ENCODE results near the gene FSD1. TPM values are rescaled to one million over a fixed set of nuclear protein-coding genes. Genes with fewer than 3 reads are reported as not detected.
"Not testable (repeated sequence)": the region's sequence is repeated elsewhere in the genome, so short reads cannot be mapped to it uniquely, and the experiment has no call there.

The FSD1 gene
- total and polyA plus RNA-seq, 10 donors: 0.80 to 6.6 (median 2.2) TPM

DNA sequence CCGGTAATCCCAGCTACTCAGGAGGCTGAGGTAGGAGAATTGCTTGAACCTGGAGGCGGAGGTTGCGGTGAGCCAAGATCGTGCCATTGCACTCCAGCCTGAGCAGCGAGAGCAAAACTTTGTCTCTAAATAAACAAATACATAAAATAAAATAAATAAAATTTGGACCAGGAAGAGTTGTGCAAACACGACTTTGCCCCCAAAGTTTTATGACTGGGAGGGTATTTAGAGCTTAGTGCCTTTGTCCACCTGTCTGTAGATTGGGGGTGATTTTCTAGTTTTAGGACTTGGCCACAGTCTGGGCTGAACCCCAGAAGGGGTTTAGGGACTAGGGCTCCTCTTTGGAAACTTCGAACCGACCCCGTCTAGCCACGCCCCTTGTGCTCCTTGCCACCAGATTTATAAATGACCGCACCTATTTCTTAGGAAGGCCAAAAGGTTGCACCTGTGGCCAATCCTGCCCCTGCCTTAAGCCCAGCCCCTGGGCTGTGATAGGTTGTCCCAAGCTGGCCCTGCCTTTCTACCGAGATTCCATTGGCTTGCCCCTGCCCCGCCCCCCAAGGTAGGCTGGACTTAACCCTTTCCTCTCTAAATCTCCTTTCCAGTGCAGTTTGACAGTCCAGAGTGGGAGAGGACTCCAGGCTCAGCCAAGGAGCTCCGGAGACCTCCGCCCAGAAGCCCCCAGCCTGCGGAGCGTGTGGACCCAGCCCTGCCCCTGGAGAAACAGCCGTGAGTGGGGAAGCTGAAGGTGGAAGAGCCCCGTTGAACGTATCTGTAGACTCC lies 20.0 kb upstream of the FSD1 start:
- Histone ChIP-seq H3K9me3 (no peaks in the 10 kb centered on the region), H3K27ac (no peak overlapping the region), H3K36me3 (no peaks in the 10 kb centered on the region), H3K4me1 (peaks cover 6 to 11% (median 7%) of the 10 kb centered on the region in 6 donors), H3K4me3 (no peak overlapping the region), H3K27me3 (replicated peaks in 1 of 7) (peaks cover 9 to 92% (median 43%) of the 10 kb centered on the region in 7 donors)
- WGBS, 5 donors: 57 to 62% (median 60%) methylated on average over 20 of the region's 20 CpGs
- no peak for DNase-seq
- TF ChIP-seq POLR2A (IDR thresholded peaks at IDR 0.05) (no peak), POLR2AphosphoS5 (IDR thresholded peaks at IDR 0.05) (no peak)
- TF ChIP-seq, protein P1, sequence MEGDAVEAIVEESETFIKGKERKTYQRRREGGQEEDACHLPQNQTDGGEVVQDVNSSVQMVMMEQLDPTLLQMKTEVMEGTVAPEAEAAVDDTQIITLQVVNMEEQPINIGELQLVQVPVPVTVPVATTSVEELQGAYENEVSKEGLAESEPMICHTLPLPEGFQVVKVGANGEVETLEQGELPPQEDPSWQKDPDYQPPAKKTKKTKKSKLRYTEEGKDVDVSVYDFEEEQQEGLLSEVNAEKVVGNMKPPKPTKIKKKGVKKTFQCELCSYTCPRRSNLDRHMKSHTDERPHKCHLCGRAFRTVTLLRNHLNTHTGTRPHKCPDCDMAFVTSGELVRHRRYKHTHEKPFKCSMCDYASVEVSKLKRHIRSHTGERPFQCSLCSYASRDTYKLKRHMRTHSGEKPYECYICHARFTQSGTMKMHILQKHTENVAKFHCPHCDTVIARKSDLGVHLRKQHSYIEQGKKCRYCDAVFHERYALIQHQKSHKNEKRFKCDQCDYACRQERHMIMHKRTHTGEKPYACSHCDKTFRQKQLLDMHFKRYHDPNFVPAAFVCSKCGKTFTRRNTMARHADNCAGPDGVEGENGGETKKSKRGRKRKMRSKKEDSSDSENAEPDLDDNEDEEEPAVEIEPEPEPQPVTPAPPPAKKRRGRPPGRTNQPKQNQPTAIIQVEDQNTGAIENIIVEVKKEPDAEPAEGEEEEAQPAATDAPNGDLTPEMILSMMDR (IDR thresholded peaks at IDR 0.05 in 8 of 11, conservative IDR thresholded peaks at IDR 0.05 in 3 of 11): no peak
- intact Hi-C loops (cut with DNase I; ENCODE audit: low total_unique reads): no loop called here

DNA sequence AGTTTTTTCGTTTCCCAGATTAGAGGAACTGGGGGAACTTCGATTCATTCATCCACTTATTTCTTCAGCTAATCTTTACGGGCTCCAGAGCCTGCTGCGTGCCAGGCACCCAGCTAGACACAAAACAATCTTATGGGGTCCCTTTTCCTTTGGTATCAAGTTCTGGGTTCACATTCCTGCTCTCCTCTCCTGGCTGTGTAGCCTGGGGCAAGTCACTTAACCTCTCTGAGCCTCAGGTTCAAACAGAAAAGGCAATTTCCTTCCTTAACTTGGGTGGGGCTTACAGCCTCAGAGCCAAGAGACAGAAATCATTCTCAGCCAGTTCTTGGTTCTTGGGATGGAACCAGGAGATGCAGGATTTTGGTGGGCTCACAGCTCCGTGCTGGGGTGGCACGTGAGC lies 19.4 kb upstream of the FSD1 start:
- Histone ChIP-seq H3K4me1 (peaks cover 0 to 5% (median under 1%) of the 10 kb centered on the region in 6 donors), H3K36me3 (no peaks in the 10 kb centered on the region), H3K9me3 (no peaks in the 10 kb centered on the region), H3K27me3 (replicated peaks in 1 of 7) (peaks cover 5 to 86% (median 37%) of the 10 kb centered on the region in 7 donors), H3K4me3 (no peak overlapping the region), H3K27ac (no peak overlapping the region)
- TF ChIP-seq, protein P1 (IDR thresholded peaks at IDR 0.05 in 8 of 11, conservative IDR thresholded peaks at IDR 0.05 in 3 of 11): no peak
- TF ChIP-seq POLR2A (IDR thresholded peaks at IDR 0.05) (no peak), POLR2AphosphoS5 (IDR thresholded peaks at IDR 0.05) (no peak)
- no peak for DNase-seq
- intact Hi-C loops (cut with DNase I; ENCODE audit: low total_unique reads): no loop called here
- 66 to 86% (median 75%) methylated on average over 6 of the region's 6 CpGs for WGBS, 5 donors

DNA sequence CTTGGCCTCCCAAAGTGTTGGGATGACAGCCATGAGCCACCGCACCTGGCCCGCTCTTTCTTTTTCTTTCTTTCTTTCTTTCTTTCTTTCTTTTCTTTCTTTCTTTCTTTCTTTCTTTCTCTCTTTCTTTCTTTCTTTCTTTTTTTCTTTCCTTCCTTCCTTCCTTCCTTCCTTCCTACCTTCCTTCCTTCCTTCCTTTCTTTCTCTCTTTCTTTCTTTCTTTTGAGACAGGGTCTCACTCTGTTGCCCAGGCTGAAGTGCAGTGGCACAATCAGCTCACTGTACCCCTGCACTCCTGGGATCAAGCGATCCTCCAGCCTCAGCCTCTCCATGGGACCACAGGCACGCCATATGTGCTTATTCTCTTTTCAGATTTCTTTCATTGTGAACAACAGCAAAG lies 18.3 kb upstream of the FSD1 start:
- H3K9me3 ChIP-seq; H3K4me3 ChIP-seq; intact Hi-C loops (cut with DNase I; ENCODE audit: low total_unique reads); H3K36me3 ChIP-seq; H3K27ac ChIP-seq; DNase-seq; H3K4me1 ChIP-seq: not testable (repeated sequence)
- WGBS, 5 donors: 83 to 93% (median 88%) methylated on average over 4 of the region's 4 CpGs
- peaks cover 0 to 85% (median 25%) of the 10 kb centered on the region in 7 donors for H3K27me3 ChIP-seq (replicated peaks in 1 of 7)

DNA sequence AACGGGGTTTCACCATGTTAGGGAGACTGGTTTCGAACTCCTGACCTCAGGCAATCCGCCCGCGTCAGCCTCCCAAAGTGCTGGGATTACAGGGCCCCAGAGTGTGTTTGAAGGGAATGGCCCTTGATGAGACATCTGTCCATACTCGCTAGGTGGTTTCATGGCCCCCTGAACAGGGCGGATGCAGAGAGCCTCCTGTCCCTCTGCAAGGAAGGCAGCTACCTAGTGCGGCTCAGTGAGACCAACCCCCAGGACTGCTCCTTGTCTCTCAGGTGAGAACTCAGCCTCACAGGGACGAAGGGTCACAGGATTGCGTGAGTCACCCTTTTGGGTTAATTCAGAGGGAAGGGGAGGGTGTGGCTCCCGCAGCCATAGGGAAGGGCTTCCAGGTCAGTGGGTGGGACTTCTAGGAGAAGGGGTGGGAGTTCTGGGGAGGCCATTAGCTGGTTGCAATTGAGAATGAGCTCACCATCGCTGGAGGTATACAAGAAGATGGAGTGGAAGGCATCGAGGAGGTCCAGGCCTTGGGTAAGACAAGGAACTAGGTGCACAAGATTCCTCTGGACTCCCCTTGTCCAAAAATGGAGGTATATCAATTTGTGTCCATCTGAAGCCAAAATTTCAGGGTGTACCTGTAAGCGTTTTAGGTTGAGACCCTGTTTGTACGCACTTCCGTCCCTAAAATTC lies 16.2 kb upstream of the FSD1 start:
- H3K27me3 ChIP-seq (replicated peaks in 1 of 7): peaks cover 0 to 80% (median 13%) of the 10 kb centered on the region in 7 donors
- H3K9me3 ChIP-seq: no peaks in the 10 kb centered on the region
- DNase-seq: no peak
- no peak overlapping the region for H3K27ac ChIP-seq
- intact Hi-C loops (cut with DNase I; ENCODE audit: low total_unique reads): no loop called here
- H3K36me3 ChIP-seq: no peaks in the 10 kb centered on the region
- WGBS, 5 donors: 80 to 89% (median 86%) methylated on average over 14 to 16 of the region's 16 CpGs
- no peaks in the 10 kb centered on the region for H3K4me1 ChIP-seq
- H3K4me3 ChIP-seq: no peak overlapping the region
- TF ChIP-seq, protein P1 (IDR thresholded peaks at IDR 0.05 in 8 of 11, conservative IDR thresholded peaks at IDR 0.05 in 3 of 11): no peak
- TF ChIP-seq POLR2A (IDR thresholded peaks at IDR 0.05) (no peak), POLR2AphosphoS5 (IDR thresholded peaks at IDR 0.05) (no peak)

Data from spleen (tissue), 11 donors.